Urinary bladder (tissue), 4 donors: Measurements from ENCODE around the gene FDX2. TPM values are rescaled to one million over a fixed set of nuclear protein-coding genes. Genes with fewer than 3 reads are reported as not detected.
A peak's percentile ranks its signal among the peaks of the same experiment; 100 is the strongest.

Experiments
- DNase-seq: peaks from one replicate; pipeline ENCODE4 v3.0.0-alpha.2; 2015; ENCODE audit errors: extremely low spot score
- H3K27ac ChIP-seq: one replicate; pipeline ENCODE4 v1.5.1; 2013; ENCODE audit warnings: low read depth, mild to moderate bottlenecking, moderate library complexity
- H3K36me3 ChIP-seq: one replicate; pipeline ENCODE4 v1.6.1; 2013; ENCODE audit warnings: mild to moderate bottlenecking, moderate library complexity; ENCODE audit not compliant: insufficient read depth
- H3K4me1 ChIP-seq: one replicate; pipeline ENCODE4 v1.6.1; 2013; ENCODE audit warnings: mild to moderate bottlenecking, moderate library complexity; ENCODE audit not compliant: insufficient read depth
- H3K4me3 ChIP-seq: one replicate; pipeline ENCODE4 v1.5.1; 2013; ENCODE audit warnings: low read depth, low read length
- WGBS: extraction: QIAGEN DNeasy Blood & Tissue Kit; methylation state at CpG from one replicate; pipeline ENCODE4 v1.1.7; 2013; 5-methylcytosine and 5-hydroxymethylcytosine counted together
- polyA plus RNA-seq: library from polyadenylated mRNA; stranded (reverse); fragments of 200-250 nt; gene quantifications from one replicate; pipeline ENCODE4 v1.2.3, GENCODE V29; 2013
- total RNA-seq: library from RNA; depleted of rRNA; stranded (reverse); fragments of >200 nt; gene quantifications from one replicate; pipeline ENCODE4 v1.2.3, GENCODE V29; 2014
- donor health status: healthy with polysubstance abuse.
- donor health status: healthy.

Gene FDX2
- total and polyA plus RNA-seq, 2 donors = 5.7 to 22.0 TPM

- no peaks in the 10 kb centered on the region for H3K36me3 ChIP-seq
- no peak overlapping the region for H3K4me3 ChIP-seq
- H3K27ac ChIP-seq = no peak overlapping the region
- DNase-seq = no peak
- WGBS = 43% methylated on average over 14 of the region's 14 CpGs
- no peaks in the 10 kb centered on the region for H3K4me1 ChIP-seq
Measured at GRCh38 chr19:10299545-10300458, 16.0 kb downstream of the FDX2 start.

- no peak overlapping the region for H3K4me3 ChIP-seq
- no peaks in the 10 kb centered on the region for H3K4me1 ChIP-seq
- H3K36me3 ChIP-seq = no peaks in the 10 kb centered on the region
- DNase-seq = no peak
- 3% methylated on average over 58 of the region's 58 CpGs for WGBS
- no peak overlapping the region for H3K27ac ChIP-seq
Measured at GRCh38 chr19:10295847-10296591, 19.8 kb downstream of the FDX2 start.

- Histone ChIP-seq H3K27ac (no peak overlapping the region), H3K4me3 (peak overlapping the region; percentile 19), H3K36me3 (no peaks in the 10 kb centered on the region), H3K4me1 (no peaks in the 10 kb centered on the region)
- DNase-seq = no peak
- 2% methylated on average over 48 of the region's 48 CpGs for WGBS
Measured at GRCh38 chr19:10295305-10295846, 20.4 kb downstream of the FDX2 start.

- 12% methylated on average over 25 of the region's 25 CpGs for WGBS
- no peak for DNase-seq
- Histone ChIP-seq H3K27ac (no peak overlapping the region), H3K36me3 (no peaks in the 10 kb centered on the region), H3K4me1 (peaks cover 3% of the 10 kb centered on the region), H3K4me3 (no peak overlapping the region)
Measured at GRCh38 chr19:10294368-10294697, 21.5 kb downstream of the FDX2 start.

GRCh38 chr19:10293637-10294367 lies 22.0 kb downstream of the FDX2 start:
- no peak for DNase-seq
- WGBS = 17% methylated on average over 49 of the region's 49 CpGs
- no peak overlapping the region for H3K4me3 ChIP-seq
- H3K36me3 ChIP-seq = no peaks in the 10 kb centered on the region
- H3K4me1 ChIP-seq = peaks cover 4% of the 10 kb centered on the region
- H3K27ac ChIP-seq = no peak overlapping the region

GRCh38 chr19:10292789-10293636 lies 22.8 kb downstream of the FDX2 start:
- Histone ChIP-seq H3K36me3 (no peaks in the 10 kb centered on the region), H3K4me1 (peaks cover 4% of the 10 kb centered on the region), H3K27ac (no peak overlapping the region), H3K4me3 (no peak overlapping the region)
- WGBS = 15% methylated on average over 56 of the region's 56 CpGs
- DNase-seq = no peak

- H3K27ac ChIP-seq = no peak overlapping the region
- H3K4me1 ChIP-seq = peaks cover 4% of the 10 kb centered on the region
- H3K4me3 ChIP-seq = peak overlapping the region; percentile 11
- no peaks in the 10 kb centered on the region for H3K36me3 ChIP-seq
- 1% methylated on average over 45 of the region's 45 CpGs for WGBS
- no peak for DNase-seq
Measured at GRCh38 chr19:10292206-10292788, 23.5 kb downstream of the FDX2 start.

- WGBS = 2% methylated on average over 49 of the region's 49 CpGs
- no peak overlapping the region for H3K27ac ChIP-seq
- H3K4me3 ChIP-seq = peak overlapping the region; percentile 30
- H3K4me1 ChIP-seq = peaks cover 4% of the 10 kb centered on the region
- no peak for DNase-seq
- no peaks in the 10 kb centered on the region for H3K36me3 ChIP-seq
Measured at GRCh38 chr19:10291554-10292205, 24.1 kb downstream of the FDX2 start.

- H3K4me1 ChIP-seq = peaks cover 4% of the 10 kb centered on the region
- no peak for DNase-seq
- under 1% methylated on average over 57 of the region's 57 CpGs for WGBS
- no peak overlapping the region for H3K27ac ChIP-seq
- H3K4me3 ChIP-seq = peak overlapping the region; percentile 30
- no peaks in the 10 kb centered on the region for H3K36me3 ChIP-seq
Measured at GRCh38 chr19:10290876-10291553, 24.8 kb downstream of the FDX2 start.

- Histone ChIP-seq H3K4me3 (peak overlapping the region; percentile 29), H3K27ac (no peak overlapping the region), H3K4me1 (peaks cover 4% of the 10 kb centered on the region), H3K36me3 (no peaks in the 10 kb centered on the region)
- DNase-seq = no peak
- WGBS = 2% methylated on average over 30 of the region's 30 CpGs
Measured at GRCh38 chr19:10290357-10290875, 25.4 kb downstream of the FDX2 start.

GRCh38 chr19:10289836-10290356 lies 25.9 kb downstream of the FDX2 start, which contains the start of gene ICAM5:
Gene ICAM5, plus strand, starts transcription at chr19:10289952. Its CDS starts 92 bp downstream, at chr19:10290044.
- H3K36me3 ChIP-seq = no peaks in the 10 kb centered on the region
- H3K27ac ChIP-seq = no peak within 1 kb of the TSS
- WGBS = 1% methylated on average over 45 of the region's 45 CpGs
- H3K4me3 ChIP-seq = peak within 1 kb of the TSS; percentile 30
- peaks cover 4% of the 10 kb centered on the region for H3K4me1 ChIP-seq
- DNase-seq = no peak
